GM19463 (cell line): ENCODE data around the gene SLC15A5.

Experiments used
- ATAC-seq: cut with Tn5 transposase; IDR thresholded peaks from one replicate; pipeline ENCODE4 v1.9.1; 2021; ENCODE audit warnings: mild to moderate bottlenecking, moderate library complexity; ENCODE audit not compliant: unreplicated experiment

SLC15A5 gene, protein sequence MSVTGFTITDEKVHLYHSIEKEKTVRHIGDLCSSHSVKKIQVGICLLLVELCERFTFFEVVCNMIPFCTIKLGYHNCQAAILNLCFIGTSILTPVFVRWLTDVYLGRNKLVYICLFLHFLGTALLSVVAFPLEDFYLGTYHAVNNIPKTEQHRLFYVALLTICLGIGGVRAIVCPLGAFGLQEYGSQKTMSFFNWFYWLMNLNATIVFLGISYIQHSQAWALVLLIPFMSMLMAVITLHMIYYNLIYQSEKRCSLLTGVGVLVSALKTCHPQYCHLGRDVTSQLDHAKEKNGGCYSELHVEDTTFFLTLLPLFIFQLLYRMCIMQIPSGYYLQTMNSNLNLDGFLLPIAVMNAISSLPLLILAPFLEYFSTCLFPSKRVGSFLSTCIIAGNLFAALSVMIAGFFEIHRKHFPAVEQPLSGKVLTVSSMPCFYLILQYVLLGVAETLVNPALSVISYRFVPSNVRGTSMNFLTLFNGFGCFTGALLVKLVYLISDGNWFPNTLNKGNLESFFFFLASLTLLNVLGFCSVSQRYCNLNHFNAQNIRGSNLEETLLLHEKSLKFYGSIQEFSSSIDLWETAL

DNA sequence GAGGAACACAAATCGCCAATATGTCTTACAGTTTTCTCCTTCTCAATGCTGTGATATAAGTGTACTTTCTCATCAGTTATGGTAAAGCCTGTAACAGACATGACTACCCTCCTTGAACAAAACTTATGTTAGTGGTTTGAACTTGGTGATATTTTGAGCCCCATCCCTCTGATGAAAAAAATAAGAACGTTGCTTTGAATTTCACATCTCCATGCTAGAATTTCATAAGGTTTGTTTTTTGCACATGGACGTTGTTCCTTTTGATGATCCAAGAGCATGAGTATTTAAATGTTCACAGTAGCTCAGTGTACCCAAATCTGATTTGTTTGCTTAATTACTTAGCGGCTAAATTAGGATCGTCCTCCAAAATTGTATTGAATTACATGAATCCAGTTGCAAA, at the start of gene SLC15A5:
SLC15A5 (minus strand) TSS at position 101 of the 400 bp plus-strand sequence; CDS start at position 101, 0 bp downstream.
- no peak for ATAC-seq

DNA sequence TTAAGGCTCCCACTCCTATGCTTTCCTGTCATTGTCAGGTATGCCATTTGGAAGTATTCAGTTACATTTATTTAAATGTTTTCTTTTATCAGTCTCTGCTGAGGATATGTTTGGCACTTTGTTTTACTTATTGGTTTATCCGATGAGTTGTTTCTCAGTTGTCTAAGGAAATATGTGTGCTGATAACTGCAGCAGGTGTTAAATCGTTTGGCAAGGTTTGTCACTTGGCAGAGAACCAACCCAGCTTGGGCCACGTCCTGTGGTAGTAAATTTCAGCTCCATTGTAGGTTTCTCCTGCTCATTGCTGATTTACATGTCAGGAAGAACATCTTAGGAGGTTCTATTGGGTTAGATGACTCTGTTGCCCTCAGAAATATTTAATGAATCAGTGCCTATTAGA, 47.9 kb upstream of the SLC15A5 start:
- no peak for ATAC-seq

DNA sequence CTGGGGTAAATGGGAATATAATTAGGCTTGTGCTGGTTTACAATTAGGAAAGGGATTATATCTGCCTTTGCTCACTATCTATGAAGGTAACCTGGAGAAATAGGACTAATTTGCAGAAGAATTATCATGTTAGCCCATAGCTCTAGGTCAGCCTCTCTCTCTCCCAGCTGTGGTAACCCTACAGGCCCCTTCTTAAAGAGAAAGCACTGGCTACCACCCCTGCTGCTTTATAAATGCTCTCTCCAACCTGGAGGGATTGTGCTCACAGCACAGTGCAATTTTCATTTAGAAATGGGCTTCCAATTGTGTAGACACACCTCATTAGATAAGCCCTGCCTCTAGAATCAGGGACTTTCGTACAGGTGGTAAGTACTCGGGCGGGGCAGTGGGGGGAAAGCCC, 47.3 kb upstream of the SLC15A5 start:
- ATAC-seq, result no peak

DNA sequence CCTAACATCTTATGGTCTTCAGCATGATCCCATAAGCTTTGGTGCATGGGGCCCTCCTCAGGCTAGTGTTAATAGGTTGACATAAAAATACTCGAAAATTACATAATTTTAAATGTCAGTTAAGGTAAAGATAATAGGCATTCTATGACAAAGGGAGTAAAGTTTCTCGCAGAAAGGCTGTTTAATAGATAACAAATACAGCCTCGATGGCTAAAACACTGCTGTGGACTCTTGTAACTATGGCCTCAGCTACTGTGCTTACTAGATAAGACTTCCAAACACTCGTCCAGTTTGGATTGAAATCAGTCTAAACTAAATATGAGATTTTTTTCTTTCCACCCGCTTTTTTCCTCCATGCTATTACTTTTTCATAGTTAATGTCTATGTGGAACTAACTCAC, 46.8 kb upstream of the SLC15A5 start:
- ATAC-seq, result no peak

DNA sequence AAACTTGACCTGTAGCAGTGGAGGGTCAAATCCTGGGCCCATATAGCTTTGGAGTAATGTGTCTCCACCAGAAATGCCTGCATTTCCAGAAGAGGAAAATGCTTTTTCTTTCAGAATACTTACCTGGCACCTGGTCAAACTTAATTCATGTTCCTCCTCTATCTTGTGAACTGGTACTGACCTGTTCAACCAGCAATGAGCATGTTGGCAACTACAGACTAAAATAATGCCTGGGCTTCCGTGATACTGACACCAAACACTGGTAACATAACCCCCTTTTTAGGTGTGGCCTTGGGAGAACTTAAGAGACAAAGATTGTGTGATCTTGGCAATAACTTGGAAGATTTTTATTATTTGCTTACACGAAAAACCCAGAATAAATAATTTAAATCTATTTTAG, 46.2 kb upstream of the SLC15A5 start:
- no peak for ATAC-seq

DNA sequence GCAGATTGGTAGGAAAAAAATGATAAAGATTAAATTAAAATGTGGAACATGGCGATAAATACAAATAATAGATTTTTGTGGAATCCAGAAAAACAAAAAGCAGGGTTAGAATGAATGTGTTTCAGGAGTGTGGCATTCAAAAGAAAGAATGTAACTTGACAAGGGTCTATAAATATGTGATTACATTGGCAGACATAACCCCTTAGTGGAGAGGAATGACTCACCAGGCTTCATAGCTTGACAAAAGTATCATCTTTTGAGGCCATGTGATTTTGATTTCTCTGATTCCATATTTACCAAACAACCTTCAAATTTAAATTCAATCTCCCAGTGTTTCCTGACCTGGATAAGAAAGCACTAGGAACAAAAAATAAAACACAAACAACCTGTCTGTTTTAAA, 45.5 kb upstream of the SLC15A5 start:
- ATAC-seq, result no peak

DNA sequence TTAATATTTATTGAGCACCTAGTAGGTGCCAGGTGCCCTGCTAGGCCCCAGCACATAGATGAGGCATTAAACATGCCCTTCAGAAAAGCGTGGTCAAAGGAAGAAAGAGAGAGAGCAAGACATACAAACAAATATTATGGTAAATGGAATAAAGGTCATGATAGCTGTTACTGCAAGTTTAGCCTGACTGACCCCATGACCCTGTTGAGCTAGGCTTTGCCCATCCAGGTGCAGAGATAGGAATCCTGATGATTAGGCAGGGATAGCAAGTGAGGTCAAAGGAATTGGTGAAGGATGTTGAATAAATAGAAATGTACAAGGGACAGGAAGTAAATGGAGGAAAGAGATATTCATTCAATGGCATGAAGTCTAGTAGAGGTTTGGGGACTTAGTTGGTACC, 33.4 kb upstream of the SLC15A5 start:
- ATAC-seq, result no peak

DNA sequence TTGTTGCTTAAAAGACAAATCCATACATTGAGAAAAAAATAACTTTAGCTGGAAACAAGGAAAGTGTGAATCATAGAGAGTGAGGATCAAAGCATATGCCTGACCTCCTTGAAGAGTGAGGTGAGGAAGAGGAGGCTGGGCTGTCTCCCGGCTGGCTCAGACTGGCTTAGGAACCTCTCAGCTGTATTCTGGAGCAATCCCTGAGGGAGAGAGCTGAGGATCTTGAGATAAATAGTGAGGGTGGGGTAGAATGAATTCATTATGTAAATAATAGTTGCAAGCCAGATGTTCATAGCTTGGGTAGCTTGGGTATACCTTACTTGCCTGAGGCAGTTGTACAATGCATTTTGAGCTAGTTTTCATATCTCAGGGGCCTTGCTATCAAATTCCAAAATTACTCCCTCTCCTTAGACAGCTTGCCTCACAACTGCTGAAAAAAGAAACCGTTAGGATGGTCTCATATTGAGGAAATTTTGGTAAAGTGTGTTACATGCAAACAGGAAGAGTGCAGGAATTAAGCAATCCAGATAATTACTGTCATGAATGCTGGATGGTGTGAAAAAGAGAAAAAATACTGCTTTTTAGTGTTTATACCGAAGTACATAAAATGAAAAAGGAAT, 30.5 kb upstream of the SLC15A5 start:
- no peak for ATAC-seq

DNA sequence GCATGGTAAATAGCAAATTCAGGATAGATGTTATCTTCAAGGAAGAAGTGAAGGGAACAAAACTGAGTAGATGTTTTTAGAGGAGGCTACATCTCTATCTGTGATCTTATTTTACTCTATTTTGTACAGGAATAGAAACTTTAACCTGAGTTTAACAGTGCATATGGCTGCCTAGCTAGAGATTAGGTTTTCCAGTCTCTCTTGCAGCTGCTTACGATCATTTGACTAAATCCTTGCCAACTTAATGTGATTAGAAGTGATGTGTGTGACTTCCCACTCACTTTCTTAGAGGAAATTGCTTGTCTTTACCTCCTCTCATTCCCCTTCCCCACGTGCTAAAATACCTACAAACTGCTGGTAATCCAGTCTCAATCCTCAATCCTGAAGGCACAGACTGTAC, 26.5 kb upstream of the SLC15A5 start:
- no peak for ATAC-seq

DNA sequence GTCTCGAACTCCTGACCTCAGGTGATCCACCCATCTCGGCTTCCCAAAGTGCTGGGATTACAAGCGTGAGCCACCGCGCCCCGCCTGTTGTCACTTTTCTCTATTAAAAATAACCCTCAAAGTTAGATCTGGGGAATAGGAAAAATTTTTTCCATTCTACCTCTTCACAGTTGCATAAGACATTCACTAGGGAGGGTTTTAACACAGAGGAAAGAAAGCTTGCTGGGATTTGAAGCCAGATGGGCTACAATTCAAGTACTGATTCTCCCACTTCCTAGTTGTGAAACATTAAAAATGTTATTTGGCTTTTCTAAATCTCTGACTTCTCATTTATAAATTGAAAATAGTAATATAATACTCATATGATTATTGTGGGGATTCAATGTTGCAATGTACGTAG, 23.3 kb upstream of the SLC15A5 start:
- no peak for ATAC-seq

DNA sequence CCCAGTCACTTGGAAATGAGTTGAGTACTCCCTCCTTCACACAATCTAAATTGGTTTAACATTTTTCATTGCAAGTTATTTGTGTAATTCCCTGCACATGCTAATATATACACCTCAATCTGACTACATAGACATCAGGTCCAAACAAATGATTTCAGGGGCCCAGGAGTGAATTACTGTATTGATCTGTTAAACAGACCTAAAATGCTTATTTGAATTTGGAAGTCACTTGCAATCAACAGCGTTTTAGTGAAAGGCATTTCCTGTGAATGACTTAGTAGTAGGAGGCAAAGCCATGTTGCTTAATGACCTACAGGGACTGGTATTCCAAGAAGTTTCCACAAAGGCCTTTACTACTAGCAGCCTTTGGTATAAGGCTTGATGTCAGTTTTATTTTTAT, 22.6 kb upstream of the SLC15A5 start:
- ATAC-seq, result no peak

DNA sequence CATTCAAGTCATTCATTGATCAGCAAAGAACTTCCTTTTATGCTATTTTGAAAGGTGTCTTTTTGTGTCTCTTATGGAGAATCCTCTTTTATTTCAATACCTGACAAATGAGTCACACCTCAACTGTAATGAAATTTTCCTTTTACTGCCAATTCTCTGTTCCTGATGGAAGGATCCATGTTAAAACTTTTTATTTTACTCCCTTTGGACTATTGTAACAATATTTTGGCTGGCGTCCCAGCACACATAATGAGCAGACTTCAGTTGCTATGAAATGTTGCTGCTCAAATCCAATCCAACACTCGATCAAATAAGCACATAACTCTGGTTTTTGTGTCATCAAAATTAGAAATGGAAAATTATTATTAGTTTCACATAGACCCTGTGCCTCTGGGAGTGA, 21.9 kb upstream of the SLC15A5 start:
- ATAC-seq, result no peak

DNA sequence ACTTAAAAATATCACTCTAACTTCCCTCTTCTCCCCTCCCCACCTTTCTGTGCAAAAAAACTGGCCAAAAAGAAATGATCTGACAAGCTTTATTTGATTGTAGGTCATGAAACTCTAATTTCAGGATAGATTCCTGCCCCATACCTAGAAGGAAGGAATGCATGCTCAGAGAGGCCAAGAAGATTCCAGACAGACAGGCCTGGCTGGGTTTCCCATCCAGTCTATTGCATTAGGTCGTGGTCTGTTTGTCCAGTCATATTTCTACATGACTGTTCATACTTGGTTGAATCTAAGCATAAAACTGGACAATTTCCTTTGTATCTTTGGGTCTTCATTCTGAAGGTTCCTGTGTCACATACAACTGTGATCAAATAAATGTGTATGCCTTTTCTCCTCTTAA, 20.0 kb upstream of the SLC15A5 start:
- ATAC-seq, result no peak

DNA sequence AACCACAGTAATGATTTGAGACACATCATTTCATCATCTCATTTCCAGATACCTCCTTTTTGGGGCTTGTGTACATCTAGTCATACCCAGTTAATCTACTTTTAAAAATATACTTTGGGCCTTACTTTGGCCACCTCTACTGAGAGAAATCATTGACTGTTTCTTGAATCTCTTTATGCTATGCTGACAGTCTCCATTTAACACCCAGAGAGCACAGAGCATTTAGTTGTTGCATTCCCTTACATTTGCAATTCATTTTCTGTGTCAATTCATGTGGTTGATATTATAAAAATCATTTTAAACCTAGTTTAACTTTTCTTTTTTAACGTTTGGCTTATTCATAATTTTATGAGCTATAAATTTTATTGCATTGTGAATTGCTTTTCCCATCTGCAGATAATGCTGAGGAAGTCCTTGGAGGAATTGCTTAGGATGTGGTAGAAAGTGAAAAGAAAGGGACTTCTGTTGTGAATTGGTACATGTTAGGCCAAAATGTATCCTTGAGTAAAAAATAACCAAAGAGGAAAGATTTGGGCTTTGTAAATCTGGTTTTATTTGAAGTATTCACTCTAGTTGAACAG, 17.0 kb upstream of the SLC15A5 start:
- no peak for ATAC-seq

DNA sequence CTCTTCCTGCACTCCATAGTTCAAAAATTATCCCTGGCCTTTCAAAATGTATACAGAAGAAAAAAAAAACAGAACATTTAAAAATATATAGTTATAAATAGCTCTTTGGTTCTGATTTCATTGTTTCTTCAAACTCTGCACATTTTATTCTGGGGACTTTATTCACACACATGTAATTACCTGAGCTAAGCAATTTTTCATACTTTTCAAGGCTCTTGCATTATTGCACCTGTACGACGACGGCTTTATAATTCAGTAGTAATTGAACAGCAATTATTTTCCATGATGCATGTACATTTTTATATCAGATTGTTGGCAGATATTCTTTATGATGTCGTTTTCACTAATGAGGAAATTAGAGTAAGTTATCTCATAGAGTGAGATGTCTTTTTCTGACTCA, 13.5 kb upstream of the SLC15A5 start:
- no peak for ATAC-seq

DNA sequence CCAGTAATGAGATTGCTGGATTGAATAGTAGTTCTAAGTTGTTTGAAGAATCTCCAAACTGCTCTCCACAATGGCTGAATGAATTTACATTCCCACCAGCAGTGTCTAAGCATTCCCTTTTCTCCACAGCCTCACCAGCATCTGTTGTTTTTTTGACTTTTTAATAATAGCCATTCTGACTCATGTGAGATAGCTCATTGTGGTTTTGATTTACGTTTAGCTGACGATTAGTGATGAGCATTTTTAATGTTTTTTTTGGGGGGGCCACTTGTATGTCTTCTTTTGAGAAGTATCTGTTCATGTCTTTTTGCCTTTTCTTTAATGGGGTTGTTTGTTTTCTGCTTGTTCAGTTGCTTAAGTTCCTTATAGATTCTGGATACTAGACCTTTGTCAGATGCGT, 8.1 kb upstream of the SLC15A5 start:
- no peak for ATAC-seq

DNA sequence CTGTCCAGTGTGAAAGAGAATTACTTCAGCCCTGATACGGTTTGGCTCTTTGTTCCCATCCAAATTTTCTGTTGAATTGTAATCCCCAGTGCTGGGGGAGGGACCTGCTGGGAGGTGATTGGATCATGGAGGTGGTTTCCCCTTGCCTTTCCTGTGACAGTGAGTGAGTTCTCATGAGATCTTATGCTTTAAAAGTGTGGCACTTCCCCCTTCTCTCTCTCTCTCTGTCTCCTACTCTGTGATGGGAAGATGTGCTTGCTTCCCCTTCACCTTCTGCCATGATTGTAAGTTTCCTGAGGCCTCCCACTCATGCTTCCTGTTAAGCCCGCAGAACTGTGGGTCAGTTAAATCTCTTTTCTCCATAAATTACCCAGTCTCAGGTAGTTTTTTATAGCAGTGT, 5.5 kb upstream of the SLC15A5 start:
- ATAC-seq, result no peak

DNA sequence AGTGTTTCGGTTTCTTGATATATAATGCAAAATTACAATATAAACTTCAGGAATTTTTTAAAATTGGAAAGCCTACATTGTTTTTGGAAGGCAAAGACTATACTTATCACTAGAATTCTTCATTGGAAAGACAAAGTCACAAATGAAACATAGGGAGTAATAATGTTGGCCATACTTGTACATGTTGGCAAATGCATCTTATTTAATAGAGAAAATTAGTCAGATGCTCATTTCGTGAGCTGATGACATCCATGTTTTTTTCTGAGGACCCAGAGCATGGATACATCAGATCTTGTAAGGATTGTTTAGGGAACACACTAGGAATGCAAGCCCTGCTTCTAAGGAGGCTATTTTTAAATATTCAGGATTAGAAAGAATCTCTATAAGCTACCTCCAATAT, 4.6 kb upstream of the SLC15A5 start:
- no peak for ATAC-seq

DNA sequence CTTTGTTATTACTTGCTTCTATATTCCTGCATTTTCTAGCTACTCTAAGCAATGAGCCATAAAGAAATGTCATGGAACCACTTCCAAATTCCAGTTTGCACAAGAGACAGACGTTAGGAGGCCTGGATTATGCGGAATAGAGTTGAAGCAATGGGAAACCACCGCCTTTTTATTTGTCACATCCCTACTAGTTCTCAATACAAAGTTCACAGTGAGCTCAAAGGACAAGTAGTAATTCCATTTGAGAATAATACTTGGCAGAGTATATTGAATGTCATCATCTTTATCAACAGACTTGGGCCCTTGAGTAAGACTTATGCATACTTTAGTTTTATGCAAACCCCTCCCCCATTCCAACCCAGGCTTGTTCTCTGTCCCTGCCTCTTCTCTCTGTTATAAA, 3.7 kb upstream of the SLC15A5 start:
- ATAC-seq, result no peak

DNA sequence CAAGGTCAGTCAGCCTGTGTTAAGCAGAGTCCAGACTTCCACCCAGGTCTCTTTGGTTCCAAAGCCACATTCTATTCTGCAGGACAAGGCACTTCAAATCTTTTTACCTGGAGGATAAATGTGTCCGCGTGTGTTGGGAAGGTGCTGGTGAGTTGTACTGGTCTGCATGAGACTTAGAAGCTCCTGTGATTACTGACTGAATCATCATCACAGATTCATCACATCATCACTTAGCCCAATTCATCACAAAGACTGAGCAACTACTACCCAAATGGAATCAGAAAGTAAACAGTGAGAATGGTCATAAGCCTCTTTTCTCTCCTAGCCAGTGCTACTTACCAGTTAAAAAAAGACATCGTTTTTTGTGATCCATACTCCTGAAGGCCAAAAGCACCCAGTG, 5.3 kb downstream of the SLC15A5 start:
- ATAC-seq, result no peak

DNA sequence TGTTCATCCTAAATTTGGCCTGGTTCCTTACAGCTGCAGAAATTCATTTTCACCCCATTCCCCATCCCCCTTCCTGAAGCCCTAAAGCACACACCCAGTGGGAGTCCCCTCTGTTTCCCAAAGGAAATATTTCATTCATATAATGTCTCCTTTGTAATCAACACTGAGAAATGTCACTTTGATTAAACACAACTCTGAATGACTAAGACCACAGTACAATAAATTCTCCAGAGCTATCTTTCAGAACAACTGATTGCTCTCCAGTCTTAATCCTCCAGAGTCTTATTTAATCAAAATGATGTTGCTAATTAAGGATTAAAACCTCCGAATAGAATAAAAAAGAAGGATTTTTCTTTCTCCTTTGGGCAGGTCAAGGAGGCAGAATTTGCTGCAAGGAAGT, 6.4 kb downstream of the SLC15A5 start:
- ATAC-seq, result no peak

DNA sequence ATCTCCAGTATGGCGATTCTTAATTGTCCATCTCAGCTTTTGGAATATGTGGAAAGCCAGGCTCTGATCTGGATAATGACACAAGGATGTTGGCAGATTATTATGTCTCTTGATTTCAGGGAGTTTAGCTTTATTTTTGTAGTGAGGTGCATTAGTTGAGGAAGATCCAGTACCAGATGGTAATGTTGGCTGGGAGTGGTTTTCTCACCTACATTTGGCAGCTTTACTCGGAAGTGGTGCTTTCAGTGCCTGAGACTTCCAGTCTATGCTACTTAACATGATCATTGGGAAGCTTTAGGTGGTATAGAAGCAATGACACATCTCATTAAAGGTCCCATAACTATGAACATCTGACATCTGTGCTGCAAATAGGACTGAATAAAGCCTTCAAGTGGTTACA, 7.5 kb downstream of the SLC15A5 start:
- ATAC-seq, result no peak
